GM18502 (cell line): ENCODE measurements around the gene ANKRD39.

Source experiments
- ATAC-seq: cut with Tn5 transposase; IDR thresholded peaks from one replicate; pipeline ENCODE4 v1.9.1; 2021; ENCODE audit warnings: mild to moderate bottlenecking; ENCODE audit not compliant: unreplicated experiment, poor library complexity

ANKRD39 gene

DNA sequence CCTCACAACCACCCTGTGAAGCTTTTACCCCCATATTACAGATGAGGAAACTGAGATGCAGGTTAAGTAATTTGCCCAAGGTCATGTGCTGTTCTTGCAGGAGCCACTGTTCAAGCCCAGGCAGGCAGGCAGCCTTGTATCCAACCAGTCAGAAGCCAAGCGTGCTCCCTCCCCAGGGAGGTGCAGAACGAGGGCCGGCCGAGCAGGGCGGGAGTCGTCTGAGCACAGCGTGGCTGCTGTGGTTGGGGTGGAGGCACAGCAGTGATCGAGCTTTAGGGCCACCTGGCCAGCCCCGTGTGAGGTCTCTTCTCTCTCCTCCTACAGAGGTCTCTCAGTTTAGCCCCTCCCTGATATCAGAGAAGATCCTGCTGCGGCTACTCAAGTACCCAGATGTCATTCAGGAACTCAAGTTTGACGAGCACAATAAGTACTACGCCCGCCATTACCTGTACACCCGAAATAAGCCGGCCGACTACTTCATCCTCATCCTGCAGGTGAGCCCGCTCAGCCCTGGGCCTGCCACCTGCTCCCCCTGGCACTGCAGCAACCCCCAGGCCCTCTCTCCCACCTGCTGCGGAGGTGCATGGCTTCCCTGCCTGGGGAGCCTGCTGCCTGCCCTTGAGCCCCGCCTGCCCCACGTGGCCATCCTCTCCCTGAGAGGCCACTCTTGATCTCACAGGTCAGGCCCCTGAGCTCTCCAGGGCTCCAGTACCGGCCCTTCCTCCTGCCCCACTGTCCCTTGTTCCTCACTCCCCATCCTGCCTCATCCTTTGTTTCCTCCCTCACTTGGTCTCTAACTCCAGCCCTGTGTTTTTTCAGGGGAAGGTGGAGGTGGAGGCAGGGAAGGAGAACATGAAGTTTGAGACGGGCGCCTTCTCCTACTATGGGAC, 58.8 kb downstream of the ANKRD39 start:
- ATAC-seq: no peak
